ENCODE results near the gene SIDT2. TPM values are rescaled to one million over a fixed set of nuclear protein-coding genes. Genes with fewer than 3 reads are reported as not detected.
A peak's percentile ranks its signal among the peaks of the same experiment; 100 is the strongest.
"Not testable (repeated sequence)": the region's sequence is repeated elsewhere in the genome, so short reads cannot be mapped to it uniquely, and the experiment has no call there.

Gene SIDT2
- total RNA-seq (ENCODE audit: insufficient read depth, low replicate concordance) = 37.3 TPM

DNA sequence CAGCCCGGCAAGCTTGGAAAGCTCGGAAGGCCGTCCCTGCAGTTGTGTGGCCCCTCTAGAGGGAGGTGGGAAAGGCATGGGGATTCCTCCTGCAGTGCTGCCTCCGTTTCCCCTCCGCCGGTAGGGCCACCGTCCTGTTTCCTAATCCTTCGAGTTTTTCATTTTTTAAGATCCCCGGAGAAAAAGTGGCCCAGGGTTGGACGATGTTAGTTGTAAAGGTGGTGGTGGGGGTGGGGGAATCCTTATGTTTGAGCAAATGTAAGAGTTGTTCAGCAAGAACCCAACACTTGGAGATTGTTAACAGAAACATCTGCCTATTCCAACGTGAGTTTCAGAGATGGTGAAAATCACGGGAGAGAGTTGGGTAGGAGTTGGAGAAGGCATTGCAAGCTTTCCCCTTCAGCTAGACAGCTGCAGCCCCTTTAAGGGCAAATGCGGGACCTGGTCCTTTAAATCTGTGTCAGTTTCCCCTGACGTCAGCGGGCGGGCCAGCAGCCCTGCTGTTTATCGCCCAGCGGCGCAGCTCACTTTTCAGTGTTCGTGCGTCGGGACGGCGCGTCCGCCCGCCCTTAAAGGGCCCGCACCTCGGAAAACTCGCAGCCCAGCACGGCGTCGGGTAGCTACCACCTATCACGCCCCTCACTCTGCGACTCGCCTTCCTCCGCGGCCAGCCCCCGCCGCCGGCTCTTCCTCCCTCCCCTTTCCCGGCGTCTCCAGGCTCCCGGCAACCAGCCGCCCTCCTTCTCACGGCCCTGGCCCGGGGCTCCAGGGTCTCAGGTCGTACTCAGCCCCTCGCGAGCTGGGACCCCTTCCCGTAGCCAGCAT is at the start of gene SIDT2:
TSS of gene SIDT2 (plus strand) at position 534 of the 825 bp plus-strand sequence. CDS start 521 bp downstream, outside the sequence.
- peak; percentile 98 for DNase-seq (ENCODE audit: low spot score)

DNA sequence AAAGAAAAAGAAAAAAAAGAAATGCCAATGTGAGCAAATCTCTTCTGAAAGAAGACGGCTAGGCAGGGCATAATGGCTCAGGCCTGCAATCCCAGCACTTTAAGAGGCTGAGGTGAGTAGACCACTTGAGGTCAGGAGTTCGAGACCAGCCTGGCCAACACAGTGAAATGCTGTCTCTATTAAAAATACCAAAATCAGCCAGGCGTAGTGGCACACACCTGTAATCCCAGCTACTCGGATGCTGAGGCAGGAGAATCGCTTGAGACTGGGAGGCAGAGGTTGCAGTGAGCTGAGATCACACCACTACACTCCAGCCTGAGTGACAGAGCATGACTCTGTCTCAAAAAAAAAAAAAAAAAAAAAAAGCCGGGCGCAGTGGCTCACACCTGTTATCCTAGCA is 48.1 kb upstream of the SIDT2 start:
- not testable (repeated sequence) for DNase-seq (ENCODE audit: low spot score)

DNA sequence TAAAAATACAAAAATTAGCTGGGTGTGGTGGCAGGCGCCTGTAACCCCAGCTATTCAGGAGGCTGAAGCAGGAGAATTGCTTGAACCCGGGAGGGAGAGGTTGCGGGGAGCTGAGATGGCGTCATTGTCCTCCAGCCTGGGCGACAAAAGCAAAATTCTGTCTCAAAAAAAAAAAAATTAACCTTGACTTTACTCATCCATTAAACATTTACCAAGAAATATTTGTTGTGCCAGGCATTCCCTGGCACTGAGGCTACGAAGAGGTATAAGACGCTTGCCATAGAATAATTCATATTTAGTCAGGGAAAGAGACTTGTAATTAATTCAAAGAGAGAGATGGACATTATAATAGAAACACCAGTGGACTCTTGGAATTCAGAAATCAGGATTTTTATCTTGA is 47.7 kb upstream of the SIDT2 start:
- DNase-seq (ENCODE audit: low spot score) = no peak

DNA sequence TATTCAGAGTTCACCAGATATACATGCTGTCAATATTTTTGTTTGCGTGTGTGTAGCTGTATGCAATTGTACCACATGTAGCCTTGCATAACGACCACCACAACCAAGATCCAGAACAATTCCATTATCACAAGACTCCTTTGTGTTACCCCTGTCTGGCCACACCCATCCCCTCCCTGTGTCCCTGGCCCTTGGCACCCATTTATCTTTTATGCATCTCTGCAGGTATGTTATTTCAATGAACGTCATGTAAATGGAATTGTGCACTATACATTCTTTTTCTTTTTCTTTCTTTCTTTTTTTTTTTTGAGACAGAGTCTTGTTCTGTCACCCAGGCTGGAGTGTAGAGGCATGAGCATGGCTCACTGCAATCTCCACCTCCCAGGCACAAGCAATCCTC is 44.1 kb upstream of the SIDT2 start:
- DNase-seq (ENCODE audit: low spot score) = no peak

DNA sequence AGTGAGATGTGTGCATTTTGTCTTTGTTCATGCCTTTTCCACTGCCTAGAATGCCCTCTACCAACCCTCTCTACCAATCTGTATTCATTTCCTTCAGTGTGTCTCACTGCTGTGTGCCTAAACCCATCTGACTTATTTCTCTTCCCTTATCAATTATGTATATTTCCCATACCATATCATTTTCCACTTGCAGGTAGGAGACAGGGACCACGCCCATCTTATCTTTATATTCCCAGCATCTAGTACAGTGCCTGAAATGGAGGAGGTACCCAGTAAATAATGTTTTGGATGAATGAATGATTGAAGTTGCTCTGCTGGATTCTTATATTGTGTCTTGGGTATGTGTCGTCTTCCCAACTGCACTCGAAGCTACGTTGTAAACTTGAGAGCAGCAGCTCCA is 43.6 kb upstream of the SIDT2 start:
- DNase-seq (ENCODE audit: low spot score) = not testable (repeated sequence)

DNA sequence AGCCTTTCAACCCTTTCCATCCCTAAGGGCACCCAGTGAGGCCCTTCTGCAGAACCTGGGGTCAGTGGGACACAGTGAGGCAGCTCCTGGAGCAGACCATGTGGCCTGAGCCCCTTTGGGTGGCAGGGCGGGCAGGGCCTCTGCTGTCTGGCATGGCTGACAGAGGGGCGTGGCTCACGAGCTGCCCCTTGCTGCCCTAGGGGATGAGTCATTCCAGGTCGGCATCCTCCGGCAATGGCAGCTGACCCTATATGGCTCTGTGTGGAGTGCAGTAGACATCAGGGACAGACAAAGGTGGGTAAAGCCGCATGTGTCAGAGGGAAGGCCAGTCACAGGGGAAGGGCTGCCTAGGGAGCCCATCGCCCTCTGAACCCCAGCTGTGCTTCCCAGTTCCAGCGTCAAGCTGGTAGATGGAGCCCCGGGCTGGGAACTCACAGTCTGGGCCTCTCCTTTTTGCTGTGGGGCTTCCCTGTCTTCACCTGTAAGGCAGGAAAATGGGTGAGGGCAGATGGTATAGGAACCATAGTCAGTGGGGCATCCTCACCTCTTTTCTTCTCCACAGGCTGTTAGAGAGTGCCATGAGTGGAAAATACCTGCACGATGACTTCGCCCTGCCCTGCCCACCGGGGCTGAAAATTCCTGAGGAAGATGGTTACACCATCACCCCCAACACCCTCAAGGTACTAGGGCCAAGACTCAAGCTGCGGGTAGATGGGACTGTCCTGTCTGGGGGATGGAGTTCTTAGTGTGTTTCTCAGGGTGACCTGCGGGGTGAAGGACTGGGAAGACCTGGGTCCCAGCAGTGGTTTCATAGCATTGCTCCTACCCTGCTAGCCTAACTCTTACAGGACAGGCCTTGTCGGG is 41.1 kb upstream of the SIDT2 start:
- not testable (repeated sequence) for DNase-seq (ENCODE audit: low spot score)

DNA sequence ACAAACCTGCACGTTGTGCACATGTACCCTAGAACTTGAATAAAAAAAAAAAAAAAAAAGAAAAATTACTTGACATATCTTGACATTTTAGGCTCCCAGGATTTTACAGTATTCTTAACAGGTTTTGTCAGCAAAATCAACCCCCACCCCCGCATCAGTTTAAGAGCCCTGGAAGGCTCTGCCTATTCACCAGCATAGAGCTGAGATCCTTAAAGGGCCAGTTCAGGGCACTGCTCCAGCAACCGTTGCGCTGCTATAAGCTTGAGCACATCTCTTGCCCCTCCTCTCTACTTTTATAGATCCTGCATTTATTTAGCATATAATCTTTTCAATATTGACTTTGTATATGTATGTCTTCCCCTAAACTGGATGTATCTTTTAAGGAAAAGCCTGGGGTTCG is 35.2 kb upstream of the SIDT2 start:
- peak; percentile 72 for DNase-seq (ENCODE audit: low spot score)

DNA sequence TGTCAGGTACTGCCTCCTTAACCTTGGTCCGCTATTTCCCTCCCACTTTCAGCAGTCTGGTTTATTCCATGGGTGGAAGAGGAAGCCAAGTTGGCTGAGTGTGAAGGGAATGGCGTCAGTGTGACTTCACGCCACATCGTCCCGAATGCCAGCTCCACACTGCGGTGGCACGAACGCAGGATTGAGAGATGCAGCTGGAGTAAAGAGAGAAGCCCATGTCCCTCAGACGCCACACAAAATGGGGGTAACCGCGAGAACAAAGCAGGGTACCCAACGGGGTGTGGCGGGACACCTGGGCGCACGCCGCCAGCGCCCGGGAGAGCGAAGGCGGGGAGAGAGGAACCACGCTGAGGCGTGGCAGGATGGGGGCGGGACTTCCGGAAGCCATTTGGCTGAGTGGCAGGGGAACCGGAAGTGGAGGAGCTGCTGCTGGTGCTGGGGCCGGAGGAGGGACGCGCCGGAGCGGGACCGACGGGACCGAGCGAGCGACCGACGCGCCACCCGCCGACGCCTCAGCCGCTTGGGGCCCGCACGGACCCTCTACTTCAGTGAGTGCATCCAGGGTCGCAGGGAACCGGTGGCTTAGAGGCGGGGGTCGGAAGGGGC is 34.6 kb upstream of the SIDT2 start, which contains the start of gene PAFAH1B2:
TSS of gene PAFAH1B2 (plus strand) at position 417 of the 606 bp plus-strand sequence. CDS start 8,161 bp downstream, outside the sequence.
- DNase-seq (ENCODE audit: low spot score) = peak; percentile 97

DNA sequence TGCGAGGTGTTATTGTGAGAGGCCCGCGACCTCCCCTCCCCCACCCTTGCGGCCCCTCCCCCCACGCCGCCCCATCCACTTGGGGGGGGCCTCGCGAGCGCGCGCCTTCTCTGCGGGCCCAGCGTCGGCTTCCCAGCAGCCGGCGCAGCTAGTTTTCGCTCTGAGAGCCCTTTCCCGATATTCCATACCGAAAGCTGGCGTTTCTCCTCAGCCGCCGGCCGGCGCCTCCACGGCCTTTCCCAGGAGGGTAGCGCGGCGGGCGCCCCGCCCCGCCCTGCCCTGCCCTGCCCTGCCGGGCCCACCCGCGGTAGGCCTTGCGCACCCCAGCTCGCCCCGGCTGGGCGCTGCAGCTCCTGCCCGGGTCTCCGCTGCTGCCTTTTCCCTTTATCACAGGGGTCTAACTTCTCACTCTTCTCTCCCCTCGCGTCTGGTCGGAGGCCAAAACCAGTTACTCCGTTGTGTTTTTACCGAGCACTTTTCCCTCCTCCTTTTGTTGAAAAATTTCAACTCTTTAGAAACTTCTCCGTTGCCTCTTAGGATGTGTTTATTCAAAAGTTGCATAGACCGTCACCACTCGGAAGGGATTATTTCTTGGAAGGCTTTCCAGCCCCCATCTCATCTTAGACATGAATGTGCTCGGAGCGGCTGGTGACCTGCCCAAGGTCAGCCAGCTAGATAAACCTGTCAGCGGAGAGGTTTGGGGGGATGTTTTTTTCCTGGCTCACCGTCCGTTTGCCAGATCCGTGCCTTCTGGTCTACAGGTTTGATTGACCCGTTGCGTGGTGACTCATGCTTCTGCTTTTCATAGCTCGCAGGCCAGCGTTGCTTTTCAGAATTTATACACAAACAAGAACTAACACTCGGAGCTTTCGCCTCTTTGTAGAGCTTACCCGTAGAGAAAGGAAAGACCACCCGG is 33.8 kb upstream of the SIDT2 start:
- peak; percentile 73 for DNase-seq (ENCODE audit: low spot score)

DNA sequence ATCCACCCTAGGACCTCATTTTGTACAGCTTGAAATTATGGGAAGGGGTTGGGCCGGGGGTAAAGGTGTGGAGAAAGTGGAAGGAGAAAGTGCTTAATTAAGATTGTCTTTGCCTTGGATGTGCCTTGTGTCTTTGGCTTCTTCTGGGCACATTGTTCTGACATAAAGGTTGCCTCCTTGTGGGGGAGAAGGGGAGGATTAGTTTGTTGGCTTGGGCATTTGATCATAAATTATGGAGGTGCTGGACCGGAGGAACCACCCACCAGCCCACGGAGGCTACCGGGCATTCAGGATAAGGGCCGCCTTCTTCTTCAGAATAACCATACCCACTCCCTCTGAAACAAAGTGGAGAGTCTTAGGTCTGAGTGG is 33.2 kb upstream of the SIDT2 start:
- peak; percentile 23 for DNase-seq (ENCODE audit: low spot score)

DNA sequence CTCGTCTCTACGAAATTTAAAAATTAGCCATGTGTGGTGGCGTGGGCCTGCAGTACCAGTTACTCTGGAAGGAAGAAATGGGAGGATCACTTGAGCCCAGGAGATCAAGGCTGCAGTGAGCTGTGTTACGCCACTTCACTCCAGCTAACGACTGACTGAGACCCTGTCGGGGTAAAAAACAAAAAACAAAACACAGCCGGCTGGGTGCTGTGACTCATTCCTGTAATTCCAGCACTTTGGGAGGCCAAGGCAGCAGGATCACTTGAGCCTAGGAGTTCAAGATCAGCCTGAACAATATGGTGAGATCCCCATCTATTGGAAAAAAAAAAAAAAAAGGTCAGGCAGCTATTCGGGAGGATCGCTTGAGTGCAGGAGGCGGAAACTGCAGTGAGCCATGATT is 32.0 kb upstream of the SIDT2 start:
- DNase-seq (ENCODE audit: low spot score) = no peak

DNA sequence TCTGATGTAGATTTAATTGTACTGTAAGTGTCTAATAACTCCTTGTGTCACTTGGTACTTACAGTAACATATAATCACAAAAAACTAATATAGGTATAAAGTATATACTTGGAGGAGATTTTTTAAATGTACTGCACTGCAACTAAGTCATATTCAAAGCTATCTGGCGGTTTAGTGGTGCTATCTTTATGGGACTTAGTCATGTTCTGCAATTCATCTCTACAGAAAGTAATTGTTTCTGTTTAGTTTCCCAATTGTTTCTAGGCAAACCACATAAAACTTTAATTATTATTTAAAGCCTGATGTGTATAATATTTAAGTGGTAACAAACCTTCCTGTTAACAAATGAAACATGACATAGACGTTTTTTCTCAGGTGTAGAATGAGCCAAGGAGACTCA is 26.5 kb upstream of the SIDT2 start:
- DNase-seq (ENCODE audit: low spot score) = no peak

DNA sequence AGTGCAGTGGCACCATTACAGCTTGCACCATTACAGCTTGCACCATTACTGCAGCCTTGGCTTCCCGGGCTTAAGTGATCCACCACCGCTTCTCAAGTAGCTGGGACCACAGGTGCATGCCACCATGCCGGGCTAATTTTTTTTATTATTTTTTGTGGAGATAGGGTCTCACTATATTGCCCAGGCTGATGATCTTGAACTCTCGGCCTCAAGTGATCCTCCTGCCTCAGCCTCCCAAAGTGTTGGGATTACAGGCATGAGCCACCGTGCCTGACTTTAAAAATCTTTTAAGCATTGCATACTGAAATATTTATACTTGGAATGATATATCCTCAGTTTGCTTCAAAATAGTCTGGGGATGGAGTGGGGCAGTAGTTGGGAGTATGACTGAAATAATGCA is 24.1 kb upstream of the SIDT2 start:
- DNase-seq (ENCODE audit: low spot score) = no peak

DNA sequence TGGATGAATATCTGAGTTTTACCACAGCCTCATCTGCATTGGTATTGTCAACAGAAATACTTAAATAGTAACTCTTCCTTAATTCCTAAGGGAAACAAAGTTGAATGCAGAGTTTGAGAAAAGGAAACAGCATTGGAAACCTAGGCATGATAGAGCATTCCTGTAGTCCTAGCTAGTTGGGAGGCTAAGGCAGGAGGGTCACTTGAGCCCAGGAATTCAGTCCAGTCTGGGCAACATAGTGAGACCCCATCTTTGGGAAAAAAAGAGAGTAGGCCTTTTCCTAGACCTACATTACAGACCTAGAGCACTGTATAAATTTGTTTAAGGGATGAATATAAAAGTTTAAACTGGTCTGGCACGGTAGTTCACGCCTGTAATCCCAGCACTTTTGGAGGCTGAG is 21.0 kb upstream of the SIDT2 start:
- no peak for DNase-seq (ENCODE audit: low spot score)

DNA sequence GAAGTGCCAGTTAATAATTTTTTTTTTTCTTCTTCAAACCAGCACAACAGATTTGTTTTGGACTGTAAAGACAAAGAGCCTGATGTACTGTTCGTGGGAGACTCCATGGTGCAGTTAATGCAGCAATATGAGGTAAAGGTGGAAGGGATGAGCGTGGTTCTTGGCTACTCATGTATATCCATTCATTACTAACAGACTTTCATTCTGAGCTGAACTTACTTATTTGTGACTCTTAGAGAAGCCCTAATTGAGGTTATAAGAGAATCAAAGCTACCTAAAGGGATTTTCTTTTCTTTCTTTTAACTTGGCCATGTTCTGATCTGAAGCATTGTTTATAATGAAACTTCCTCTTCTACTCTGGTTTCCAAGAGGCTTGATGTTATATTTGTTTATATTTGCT is 18.7 kb upstream of the SIDT2 start:
- DNase-seq (ENCODE audit: low spot score) = no peak

DNA sequence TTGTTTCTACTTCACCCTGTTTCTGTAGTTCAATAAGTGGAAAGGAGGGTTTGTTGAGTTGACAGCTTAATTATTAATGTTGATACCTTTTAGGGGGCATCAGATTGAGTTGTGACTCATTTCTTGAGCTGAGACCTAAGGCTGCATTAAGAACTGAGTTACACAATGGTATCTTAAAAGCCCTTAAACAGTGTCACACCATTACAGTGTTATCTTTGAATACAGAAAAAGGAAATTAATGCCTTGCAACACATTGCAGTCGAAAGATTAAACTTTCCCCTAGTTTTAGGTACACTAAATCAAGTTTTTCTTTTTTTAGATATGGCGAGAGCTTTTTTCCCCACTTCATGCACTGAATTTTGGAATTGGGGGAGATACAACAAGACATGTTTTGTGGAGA is 17.7 kb upstream of the SIDT2 start:
- no peak for DNase-seq (ENCODE audit: low spot score)

DNA sequence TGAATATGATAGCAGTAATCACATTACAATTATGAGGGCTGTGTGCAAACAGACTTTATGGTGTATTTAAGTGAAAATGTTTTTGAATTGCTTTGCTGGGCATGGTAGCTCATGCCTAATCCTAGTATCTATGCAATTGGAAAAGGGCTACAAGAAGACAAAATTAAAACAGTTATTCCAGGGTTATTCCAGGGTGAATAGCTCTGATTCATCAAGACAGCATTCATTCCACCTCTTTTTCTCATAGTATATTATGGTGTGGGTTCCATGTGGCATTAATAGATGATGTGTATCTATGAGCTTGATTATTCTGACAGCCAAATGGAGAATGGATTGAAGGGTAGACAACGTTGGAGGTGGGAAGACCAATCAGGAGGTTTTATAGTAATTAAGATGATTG is 12.1 kb upstream of the SIDT2 start:
- no peak for DNase-seq (ENCODE audit: low spot score)

DNA sequence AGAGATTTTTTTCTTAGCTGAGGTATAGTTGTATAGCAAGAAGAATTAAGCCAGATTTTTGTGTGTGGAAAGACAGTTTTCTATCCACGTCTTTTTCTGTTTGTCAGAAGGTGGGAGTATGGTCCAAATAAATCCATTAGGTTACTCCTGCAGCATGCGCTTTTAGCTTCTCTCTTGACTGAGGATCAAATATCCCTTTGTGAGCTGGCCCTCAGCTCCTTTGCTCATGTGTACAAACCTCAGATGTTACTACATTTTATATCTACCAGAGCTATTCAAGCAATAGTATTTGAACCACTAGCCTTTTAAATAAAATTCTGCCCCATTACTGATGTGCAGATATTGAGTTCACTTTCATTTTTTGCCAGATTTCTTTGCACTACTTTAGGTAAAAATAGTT is 8.8 kb upstream of the SIDT2 start:
- no peak for DNase-seq (ENCODE audit: low spot score)

DNA sequence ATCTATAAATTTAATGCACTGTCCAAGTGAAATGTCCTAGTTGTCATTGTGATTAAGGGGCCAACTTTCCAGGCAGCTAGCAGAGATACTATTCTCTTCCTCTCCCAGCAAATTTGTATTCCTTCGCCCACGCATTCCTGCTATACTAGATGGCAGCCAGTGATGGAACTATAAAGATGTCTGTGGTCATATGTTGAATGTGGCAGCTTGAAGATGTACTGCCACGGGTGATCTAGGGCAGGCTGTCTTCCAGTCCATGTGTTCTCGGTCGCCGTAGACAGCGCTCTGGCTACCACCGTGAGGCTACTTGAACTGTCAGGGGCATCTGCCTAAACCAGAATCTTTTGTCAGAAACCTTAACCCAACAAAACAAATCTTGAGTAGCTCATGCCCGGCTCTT is 8.3 kb upstream of the SIDT2 start:
- no peak for DNase-seq (ENCODE audit: low spot score)

DNA sequence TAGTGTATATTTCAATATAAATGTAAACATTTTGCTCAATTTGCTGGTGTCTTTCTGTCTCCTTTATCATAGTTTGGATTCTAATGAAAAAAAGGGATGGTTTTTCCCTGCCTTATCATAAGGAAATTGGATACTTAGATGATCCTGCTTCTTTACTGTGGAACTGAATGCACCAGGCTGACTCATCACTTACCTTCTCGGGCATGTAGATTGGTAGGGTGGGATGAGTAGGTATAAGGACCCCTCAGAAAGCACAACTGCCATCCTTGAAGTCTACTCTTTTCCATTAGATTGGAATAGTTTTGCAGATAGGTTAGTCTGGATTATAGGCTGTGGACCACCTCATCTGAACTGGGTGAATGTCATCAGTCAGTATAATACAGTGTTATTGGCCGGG is 7.5 kb upstream of the SIDT2 start:
- no peak for DNase-seq (ENCODE audit: low spot score)

DNA sequence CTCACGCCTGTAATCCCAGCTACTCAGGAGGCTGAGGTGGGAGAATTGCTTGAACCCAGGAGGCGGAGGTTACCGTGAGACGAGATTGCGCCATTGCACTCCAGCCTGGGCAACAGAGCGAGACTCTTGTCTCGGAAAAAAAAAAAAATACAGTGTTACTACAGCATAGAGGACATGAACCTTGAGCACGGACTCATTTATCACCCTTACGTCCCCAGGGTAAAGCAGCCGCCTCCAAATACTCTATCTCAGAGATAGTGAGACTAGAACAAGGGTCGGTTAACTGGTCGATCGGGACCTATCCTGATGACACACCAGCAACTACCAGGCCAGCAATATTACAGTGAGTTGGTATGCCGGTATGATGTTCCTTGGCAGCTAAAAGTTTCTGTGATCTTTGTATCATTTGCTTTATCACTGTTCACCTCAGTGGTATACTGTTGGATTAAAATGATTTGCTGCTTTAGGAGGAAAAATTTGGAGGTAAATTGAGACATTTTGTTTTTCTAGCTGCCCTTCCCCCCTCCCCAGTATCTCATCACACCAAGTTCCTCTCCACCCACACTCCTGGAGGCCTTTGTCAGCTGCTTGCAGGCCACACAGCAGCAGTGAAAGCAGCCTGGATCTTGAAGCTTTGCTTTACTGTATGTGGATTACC is 7.0 kb upstream of the SIDT2 start:
- no peak for DNase-seq (ENCODE audit: low spot score)

All from umbilical cord (tissue), 2 donors.